Gastrocnemius medialis (tissue), 4 donors: ENCODE measurements around the gene PPFIA1.

Source experiments
- POLR2A ChIP-seq, 2 donors: fragments of 450-650 bp; IDR thresholded peaks; one replicate each; pipeline ENCODE4 v1.6.1; 2017; ENCODE audit warnings: antibody characterized with exemption in 2 of 2, mild to moderate bottlenecking in 2 of 2, moderate library complexity in 2 of 2
- TF ChIP-seq, protein P1 (sequence below), 5 experiments: fragments of 450-650 bp in 3 of 5; fragments of 200-600 bp in 2 of 5; sonication (generic) in 2 of 5; IDR thresholded peaks in 4 of 5; conservative IDR thresholded peaks in 1 of 5; 1 replicate in 4 of 5; 2 replicates in 1 of 5; pipeline ENCODE4 v1.5.1; 2016 to 2019; ENCODE audit warnings: antibody characterized with exemption in 5 of 5, mild to moderate bottlenecking in 3 of 5, moderate library complexity in 3 of 5

DNA sequence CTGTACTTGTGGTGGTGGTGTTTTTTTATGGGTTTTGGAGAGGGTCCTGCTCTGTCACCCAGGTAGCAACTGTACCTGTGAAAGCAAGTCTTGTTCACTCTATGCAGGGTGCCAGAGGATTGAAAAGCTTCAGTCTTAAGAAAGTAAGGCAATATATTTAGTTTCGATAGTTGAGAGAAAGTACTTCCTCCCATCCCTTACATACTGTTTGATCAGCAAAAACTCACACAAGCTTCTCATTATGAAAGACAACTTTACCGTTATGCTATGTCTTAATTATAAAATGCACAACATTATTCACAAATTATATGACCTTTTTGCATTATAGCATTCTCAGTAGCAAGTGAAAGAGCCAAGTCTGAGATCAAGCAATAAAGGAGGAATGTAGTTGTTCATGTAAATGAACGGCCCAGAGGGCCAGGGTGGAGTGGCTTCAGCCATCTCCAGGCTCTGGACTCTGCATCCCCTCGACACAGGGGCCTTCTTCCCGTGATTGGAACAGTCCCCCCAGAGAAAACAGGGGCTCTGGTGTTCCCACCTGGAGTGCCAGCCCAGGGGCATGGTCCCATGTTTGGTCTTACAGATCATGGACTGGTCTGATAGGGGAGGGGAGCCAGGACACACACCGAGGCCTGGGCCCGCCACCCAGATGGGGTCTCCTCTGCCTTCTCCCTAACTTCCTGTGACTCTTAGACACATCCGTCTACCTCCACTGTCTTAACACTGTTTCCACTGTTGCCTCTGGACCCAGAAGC lies 89.1 kb downstream of the PPFIA1 start:
- TF ChIP-seq POLR2A (IDR thresholded peaks at IDR 0.05) = no peak
- TF ChIP-seq, protein P1, sequence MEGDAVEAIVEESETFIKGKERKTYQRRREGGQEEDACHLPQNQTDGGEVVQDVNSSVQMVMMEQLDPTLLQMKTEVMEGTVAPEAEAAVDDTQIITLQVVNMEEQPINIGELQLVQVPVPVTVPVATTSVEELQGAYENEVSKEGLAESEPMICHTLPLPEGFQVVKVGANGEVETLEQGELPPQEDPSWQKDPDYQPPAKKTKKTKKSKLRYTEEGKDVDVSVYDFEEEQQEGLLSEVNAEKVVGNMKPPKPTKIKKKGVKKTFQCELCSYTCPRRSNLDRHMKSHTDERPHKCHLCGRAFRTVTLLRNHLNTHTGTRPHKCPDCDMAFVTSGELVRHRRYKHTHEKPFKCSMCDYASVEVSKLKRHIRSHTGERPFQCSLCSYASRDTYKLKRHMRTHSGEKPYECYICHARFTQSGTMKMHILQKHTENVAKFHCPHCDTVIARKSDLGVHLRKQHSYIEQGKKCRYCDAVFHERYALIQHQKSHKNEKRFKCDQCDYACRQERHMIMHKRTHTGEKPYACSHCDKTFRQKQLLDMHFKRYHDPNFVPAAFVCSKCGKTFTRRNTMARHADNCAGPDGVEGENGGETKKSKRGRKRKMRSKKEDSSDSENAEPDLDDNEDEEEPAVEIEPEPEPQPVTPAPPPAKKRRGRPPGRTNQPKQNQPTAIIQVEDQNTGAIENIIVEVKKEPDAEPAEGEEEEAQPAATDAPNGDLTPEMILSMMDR (IDR thresholded peaks at IDR 0.05 in 4 of 5, conservative IDR thresholded peaks at IDR 0.05 in 1 of 5) = no peak
